ENCODE measurements around the gene DEK.

DEK gene

GRCh38 chr6:18259675-18260447, 4.5 kb downstream of the DEK start:
- TF ChIP-seq CTCF (IDR thresholded peaks at IDR 0.05): no peak
- Histone ChIP-seq H3K27ac (no peak overlapping the region), H3K4me3 (no peak overlapping the region)
- DNase-seq (ENCODE audit: low spot score): no peak

- DNase-seq (ENCODE audit: low spot score): no peak
- no peak overlapping the region for H3K27ac ChIP-seq
- no peak overlapping the region for H3K4me3 ChIP-seq
- no peak for TF ChIP-seq CTCF (IDR thresholded peaks at IDR 0.05)
Measured at GRCh38 chr6:18254793-18255192, 9.5 kb downstream of the DEK start.

GRCh38 chr6:18253635-18254034, 10.7 kb downstream of the DEK start:
- DNase-seq (ENCODE audit: low spot score): no peak
- H3K27ac ChIP-seq: no peak overlapping the region
- TF ChIP-seq CTCF (IDR thresholded peaks at IDR 0.05): no peak
- H3K4me3 ChIP-seq: no peak overlapping the region

- H3K4me3 ChIP-seq: no peak overlapping the region
- no peak overlapping the region for H3K27ac ChIP-seq
- no peak for TF ChIP-seq CTCF (IDR thresholded peaks at IDR 0.05)
- no peak for DNase-seq (ENCODE audit: low spot score)
Measured at GRCh38 chr6:18249271-18249670, 15.1 kb downstream of the DEK start.

- H3K4me3 ChIP-seq: no peak overlapping the region
- no peak for TF ChIP-seq CTCF (IDR thresholded peaks at IDR 0.05)
- H3K27ac ChIP-seq: no peak overlapping the region
- DNase-seq (ENCODE audit: low spot score): no peak
Measured at GRCh38 chr6:18248698-18249097, 15.6 kb downstream of the DEK start.

GRCh38 chr6:18247002-18247401, 17.3 kb downstream of the DEK start:
- Histone ChIP-seq H3K27ac (no peak overlapping the region), H3K4me3 (no peak overlapping the region)
- no peak for DNase-seq (ENCODE audit: low spot score)
- TF ChIP-seq CTCF (IDR thresholded peaks at IDR 0.05): no peak

- no peak for TF ChIP-seq CTCF (IDR thresholded peaks at IDR 0.05)
- no peak for DNase-seq (ENCODE audit: low spot score)
- no peak overlapping the region for H3K27ac ChIP-seq
- H3K4me3 ChIP-seq: no peak overlapping the region
Measured at GRCh38 chr6:18246205-18246604, 18.1 kb downstream of the DEK start.

Measured in coronary artery (tissue), 2 donors.